Right lobe of liver (tissue), 6 donors: ENCODE data around the gene EIF4A3. TPM values are rescaled to one million over a fixed set of nuclear protein-coding genes. Genes with fewer than 3 reads are reported as not detected.
A peak's percentile ranks its signal among the peaks of the same experiment; 100 is the strongest.

ENCODE experiments used
- ATAC-seq, 4 donors: fragments of 200-7000 bp; cut with Tn5 transposase; one replicate each; pipeline ENCODE4 v1.9.1; 2020; ENCODE audit warnings: mild to moderate bottlenecking in 4 of 4, moderate library complexity in 4 of 4
- DNase-seq, 3 donors: peaks; one replicate each; pipeline ENCODE4 v3.0.0-alpha.2; 2020
- H3K27ac ChIP-seq, 3 donors: fragments of 200-600 bp; one replicate each; pipeline ENCODE4 v1.8.0; 2022
- H3K27me3 ChIP-seq, 2 donors: fragments of 200-600 bp; one replicate each; pipeline ENCODE4 v1.8.0; 2022
- H3K36me3 ChIP-seq, 4 donors: fragments of 200-600 bp; sonication (generic) in 1 of 4; one replicate each; pipeline versions ENCODE4 v1.5.1 to v1.8.0; 2017 to 2022; ENCODE audit warnings: control low read depth in 1 of 4
- H3K4me1 ChIP-seq, 4 donors: fragments of 200-600 bp; sonication (generic) in 1 of 4; one replicate each; pipeline versions ENCODE4 v1.5.1 to v1.8.0; 2017 to 2022; ENCODE audit warnings: control low read depth in 1 of 4
- H3K4me3 ChIP-seq, 3 donors: fragments of 200-600 bp; one replicate each; pipeline ENCODE4 v1.8.0; 2022
- H3K9me3 ChIP-seq, 4 donors: fragments of 200-600 bp; sonication (generic) in 1 of 4; one replicate each; pipeline versions ENCODE4 v1.5.1 to v1.8.0; 2017 to 2022; ENCODE audit warnings: control low read depth in 1 of 4
- CTCF ChIP-seq, 4 donors: fragments of 200-600 bp in 3 of 4; fragments of 450-650 bp in 1 of 4; IDR thresholded peaks; one replicate each; pipeline versions ENCODE4 v1.5.1 to v1.8.0; 2016 to 2022; ENCODE audit warnings: antibody characterized with exemption in 4 of 4, mild to moderate bottlenecking in 2 of 4
- POLR2A ChIP-seq: fragments of 450-650 bp; IDR thresholded peaks from one replicate; pipeline ENCODE4 v1.6.1; 2017; ENCODE audit warnings: antibody characterized with exemption, mild to moderate bottlenecking
- WGBS: methylation state at CpG from one replicate; pipeline ENCODE4 v1.1.6; 2018; ENCODE audit warnings: low coverage, low lambda C conversion rate; ENCODE audit not compliant: insufficient coverage; ENCODE audit errors: missing lambda C conversion rate; 5-methylcytosine and 5-hydroxymethylcytosine counted together
- intact Hi-C, 2 donors: fragments of 100-400 bp; cut with DNase I; formaldehyde crosslinking; loops; one replicate each; pipeline versions ENCODE4 v1.11.2 to v1.14.1; 2022
- total RNA-seq, 6 experiments: library from RNA; depleted of rRNA in 2 of 6; stranded (reverse); fragments of >200 nt in 2 of 6; fragmentation: NEBNext Ultra II Directional in 3 of 6; extraction: Animal tissue kit (Norgen Biotek cat#: 25700) in 3 of 6; gene quantifications; one replicate each; pipeline versions ENCODE4 v1.1.0 to v1.2.4, GENCODE V29; 2016 to 2023
- donor health status: DM: no; HTN: yes; CAD: no.
- donor health status: DM: no; HTN: no; CAD: no.
- donor health status: DM: no; HTN: no; CAD: no.
- donor health status: DM: no; HTN: yes; CAD: no.
- donor health status: DM: no; HTN: yes; CAD: no.

The EIF4A3 gene
- total RNA-seq, 6 experiments from 2014 or later, result 21.6 to 41.7 (median 32.2) TPM

- H3K9me3 ChIP-seq, result no peaks in the 10 kb centered on the region
- intact Hi-C loops, result loop anchor here in 1 of 2 donors (10.0 kb wide), 1 partner anchor 148 kb away; no protein-coding TSS in a partner anchor
- H3K4me3 ChIP-seq, result no peak overlapping the region
- DNase-seq (no peak), ATAC-seq (no peak)
- H3K36me3 ChIP-seq, result no peaks in the 10 kb centered on the region
- 73% methylated on average over 6 of the region's 17 CpGs for WGBS
- TF ChIP-seq CTCF (IDR thresholded peaks at IDR 0.05), result no peak
- TF ChIP-seq POLR2A, result no peak
- H3K4me1 ChIP-seq, result no peaks in the 10 kb centered on the region
- no peak overlapping the region for H3K27ac ChIP-seq
- no peaks in the 10 kb centered on the region for H3K27me3 ChIP-seq
These were observed 49.8 kb downstream of the EIF4A3 start for GRCh38 chr17:80097127-80097621.

DNA sequence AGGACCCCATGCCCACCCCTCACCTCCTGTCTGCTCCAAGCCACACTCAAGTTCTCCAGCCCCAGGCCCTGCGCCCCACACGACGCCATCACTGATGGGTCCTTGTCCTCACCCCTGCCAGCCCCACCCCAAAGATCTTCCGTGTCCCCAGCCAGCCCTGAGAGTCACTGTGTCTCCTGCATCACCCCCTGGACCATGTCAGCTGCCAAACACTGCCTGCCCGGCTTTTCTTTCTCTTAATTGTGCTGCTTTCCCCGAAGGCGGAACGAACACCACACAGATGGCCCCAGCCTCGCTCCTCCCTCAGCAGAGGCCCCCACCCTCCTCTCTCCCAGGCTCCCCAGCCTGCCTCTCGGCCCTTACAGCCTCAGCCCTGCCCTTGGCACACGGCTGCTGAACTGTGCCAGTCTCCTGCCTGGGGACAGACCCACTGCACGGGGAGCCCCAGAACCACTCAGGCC lies 50.3 kb downstream of the EIF4A3 start:
- Histone ChIP-seq H3K27ac (no peak overlapping the region), H3K4me1 (no peaks in the 10 kb centered on the region), H3K36me3 (no peaks in the 10 kb centered on the region), H3K4me3 (no peak overlapping the region), H3K9me3 (no peaks in the 10 kb centered on the region), H3K27me3 (no peaks in the 10 kb centered on the region)
- intact Hi-C loops, result loop anchor here in 1 of 2 donors (10.0 kb wide), 1 partner anchor 148 kb away; no protein-coding TSS in a partner anchor
- no peak for TF ChIP-seq POLR2A
- no peak for TF ChIP-seq CTCF (IDR thresholded peaks at IDR 0.05)
- no peak for ATAC-seq
- WGBS, result 90% methylated on average over 5 of the region's 12 CpGs
- DNase-seq, result no peak

- Histone ChIP-seq H3K36me3 (no peaks in the 10 kb centered on the region), H3K27ac (no peak overlapping the region), H3K9me3 (no peaks in the 10 kb centered on the region), H3K4me3 (no peak overlapping the region), H3K27me3 (no peaks in the 10 kb centered on the region), H3K4me1 (no peaks in the 10 kb centered on the region)
- intact Hi-C loops, result loop anchor here in 1 of 2 donors (10.0 kb wide), 1 partner anchor 149 kb away; no protein-coding TSS in a partner anchor
- 46% methylated on average over 3 of the region's 16 CpGs for WGBS
- ATAC-seq, result no peak
- no peak for TF ChIP-seq POLR2A
- DNase-seq, result peak in 1 of 3 donors; percentile 45
These were observed 51.0 kb downstream of the EIF4A3 start for GRCh38 chr17:80095844-80096475.

DNA sequence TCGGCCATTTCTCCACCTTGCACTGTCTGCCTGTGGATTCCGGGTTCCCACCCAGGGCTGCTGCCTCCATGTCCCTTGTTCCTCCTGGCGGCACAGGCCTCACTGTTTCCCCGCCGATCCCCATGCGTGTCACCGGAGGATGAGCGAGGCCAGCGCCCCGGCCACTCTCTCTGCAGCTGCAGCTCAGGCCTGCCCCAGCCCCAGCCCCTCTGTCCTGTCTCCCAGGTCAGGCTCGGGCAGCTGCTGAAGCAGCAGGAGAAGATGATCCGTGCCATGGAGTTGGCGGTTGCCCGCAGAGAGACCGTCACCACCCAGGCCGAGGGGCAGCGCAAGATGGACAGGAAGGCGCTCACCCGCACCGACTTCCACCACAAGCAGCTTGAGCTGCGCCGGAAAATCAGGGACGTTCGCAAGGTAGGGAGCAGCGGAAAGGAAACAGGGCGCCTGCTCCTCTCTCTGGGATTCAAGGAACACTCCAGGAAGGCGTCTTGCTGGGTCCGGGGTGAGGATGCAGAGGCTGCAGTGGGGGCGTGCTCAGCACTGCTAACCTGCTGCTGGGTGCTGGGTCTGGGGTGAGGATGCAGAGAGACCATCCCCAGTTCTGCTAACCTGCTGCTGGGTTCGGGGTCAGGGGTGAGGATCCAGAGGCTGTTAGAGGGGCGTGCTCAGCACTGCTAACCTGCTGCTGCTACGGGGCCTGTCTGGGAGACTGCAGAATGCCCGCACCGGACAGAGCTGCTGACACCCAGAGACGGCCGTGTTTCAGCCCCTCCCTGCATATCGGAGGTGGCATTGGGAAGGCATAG lies 51.7 kb downstream of the EIF4A3 start:
- peak in 1 of 3 donors; percentile 45 for DNase-seq
- H3K9me3 ChIP-seq, result no peaks in the 10 kb centered on the region
- TF ChIP-seq CTCF (IDR thresholded peaks at IDR 0.05) (no peak), POLR2A (no peak)
- no peaks in the 10 kb centered on the region for H3K4me1 ChIP-seq
- intact Hi-C loops, result loop anchor here in 1 of 2 donors (10.0 kb wide), 1 partner anchor 150 kb away; no protein-coding TSS in a partner anchor
- no peaks in the 10 kb centered on the region for H3K27me3 ChIP-seq
- no peaks in the 10 kb centered on the region for H3K36me3 ChIP-seq
- no peak for ATAC-seq
- no peak overlapping the region for H3K4me3 ChIP-seq
- no peak overlapping the region for H3K27ac ChIP-seq
- WGBS, result 98% methylated on average over 8 of the region's 37 CpGs
